ENCODE data around the gene CABP7.

- TF ChIP-seq, protein P1, sequence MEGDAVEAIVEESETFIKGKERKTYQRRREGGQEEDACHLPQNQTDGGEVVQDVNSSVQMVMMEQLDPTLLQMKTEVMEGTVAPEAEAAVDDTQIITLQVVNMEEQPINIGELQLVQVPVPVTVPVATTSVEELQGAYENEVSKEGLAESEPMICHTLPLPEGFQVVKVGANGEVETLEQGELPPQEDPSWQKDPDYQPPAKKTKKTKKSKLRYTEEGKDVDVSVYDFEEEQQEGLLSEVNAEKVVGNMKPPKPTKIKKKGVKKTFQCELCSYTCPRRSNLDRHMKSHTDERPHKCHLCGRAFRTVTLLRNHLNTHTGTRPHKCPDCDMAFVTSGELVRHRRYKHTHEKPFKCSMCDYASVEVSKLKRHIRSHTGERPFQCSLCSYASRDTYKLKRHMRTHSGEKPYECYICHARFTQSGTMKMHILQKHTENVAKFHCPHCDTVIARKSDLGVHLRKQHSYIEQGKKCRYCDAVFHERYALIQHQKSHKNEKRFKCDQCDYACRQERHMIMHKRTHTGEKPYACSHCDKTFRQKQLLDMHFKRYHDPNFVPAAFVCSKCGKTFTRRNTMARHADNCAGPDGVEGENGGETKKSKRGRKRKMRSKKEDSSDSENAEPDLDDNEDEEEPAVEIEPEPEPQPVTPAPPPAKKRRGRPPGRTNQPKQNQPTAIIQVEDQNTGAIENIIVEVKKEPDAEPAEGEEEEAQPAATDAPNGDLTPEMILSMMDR (IDR thresholded peaks at IDR 0.05), result no peak
- TF ChIP-seq POLR2A (IDR thresholded peaks at IDR 0.05), result no peak
Observed at GRCh38 chr22:29757096-29757495, 37.3 kb downstream of the CABP7 start.
